IPS-11a (cell line): ENCODE results near the gene TMCC2.
A peak's percentile ranks its signal among the peaks of the same experiment; 100 is the strongest.

Experiments
- H3K4me3 ChIP-seq: one replicate; pipeline ENCODE4 v1.5.1; 2013; ENCODE audit warnings: low read depth, low read length, control low read depth

Gene TMCC2

DNA sequence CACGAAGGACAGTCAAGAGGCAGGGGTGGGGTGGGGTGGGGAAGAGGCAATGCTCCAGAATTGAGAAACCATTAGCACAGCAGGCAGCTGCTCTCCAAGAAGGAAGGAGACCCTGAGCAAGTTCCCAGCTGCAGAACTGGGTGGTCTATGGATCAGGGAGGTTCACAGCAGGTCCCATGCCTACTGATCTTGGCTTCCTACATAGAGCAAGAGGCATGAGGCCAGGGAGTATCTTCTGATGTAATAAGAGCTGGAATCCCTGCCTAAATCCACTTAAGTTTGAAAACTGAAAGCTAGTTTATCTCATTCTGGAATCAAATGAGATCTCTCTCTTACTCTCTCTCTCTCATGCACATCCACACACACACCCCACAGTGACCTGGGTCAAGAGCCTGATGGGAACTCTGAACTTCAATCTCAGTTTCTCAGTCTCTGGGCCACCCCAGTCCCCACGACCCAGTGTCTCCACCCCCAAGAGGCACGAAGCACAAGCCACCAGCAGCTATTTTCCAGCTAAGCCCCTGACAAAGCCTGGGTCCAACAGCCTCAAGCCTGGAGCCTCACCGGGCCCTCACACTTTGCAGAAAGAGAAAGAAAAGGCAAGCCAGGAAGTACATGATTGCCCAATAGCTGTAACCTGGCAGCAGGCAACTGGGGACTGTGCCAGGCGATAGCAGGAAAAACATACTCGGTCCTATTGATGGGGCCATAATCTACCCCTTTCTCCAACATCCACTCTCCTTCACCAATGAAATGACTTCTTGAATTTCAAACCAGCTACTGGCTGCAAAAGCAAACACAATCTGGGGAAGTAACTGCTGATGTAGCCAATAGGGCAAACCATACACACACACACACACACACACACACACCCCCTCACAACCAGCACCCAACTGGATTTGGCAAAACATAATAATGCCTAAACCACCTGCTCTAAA is 91.6 kb downstream of the TMCC2 start:
- H3K4me3 ChIP-seq = peak overlapping the region; percentile 20

DNA sequence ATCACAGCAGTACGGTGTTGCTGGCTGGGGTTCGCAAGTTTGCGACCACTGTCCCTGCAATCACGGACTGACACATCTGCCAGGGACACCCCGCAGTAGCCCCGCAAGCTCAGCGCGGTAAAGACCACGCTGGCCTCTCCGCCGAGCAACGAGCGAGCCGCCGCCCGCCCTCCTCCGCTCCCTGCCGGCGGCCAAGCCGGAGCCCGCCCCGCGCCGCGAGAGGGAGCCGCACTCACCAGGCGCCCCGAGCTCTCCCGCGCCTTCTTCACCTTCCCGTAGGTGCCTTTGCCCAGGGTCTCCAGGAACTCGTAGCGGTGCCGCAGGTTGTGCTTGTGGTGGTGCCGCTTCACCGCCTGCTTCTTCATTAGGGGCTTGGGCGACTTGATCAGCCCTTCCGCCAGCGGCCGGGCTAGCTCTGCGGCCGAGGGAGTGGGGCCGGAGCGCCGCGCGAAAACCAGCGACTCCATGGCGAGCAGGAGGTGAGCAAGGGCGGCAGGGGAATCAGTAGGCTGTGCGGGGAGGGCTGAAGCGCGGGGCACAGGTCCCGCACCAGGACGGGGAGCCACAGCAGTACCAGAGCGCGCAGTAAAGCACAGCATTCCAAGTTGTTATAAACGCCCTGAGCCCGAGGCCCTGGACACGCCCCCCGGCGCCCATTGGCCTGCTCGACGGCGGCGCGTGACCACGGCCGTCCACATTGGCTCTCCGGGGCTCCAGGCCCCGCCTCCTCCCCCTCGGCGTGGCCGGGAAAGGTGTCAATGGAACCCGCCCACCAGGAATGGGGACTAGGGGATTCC is 93.6 kb downstream of the TMCC2 start, which contains the start of gene NUAK2:
Gene NUAK2, minus strand, starts transcription at position 584 of the 797 bp plus-strand sequence. Its CDS starts 117 bp downstream, at position 467.
- peak within 1 kb of the TSS; percentile 96 for H3K4me3 ChIP-seq

- H3K4me3 ChIP-seq = no peak overlapping the region
These were observed 94.2 kb downstream of the TMCC2 start for GRCh38 chr1:205321959-205322283.
